Ishikawa (cell line): Measurements from ENCODE around the gene MAP10.

Experiments
- CEBPB ChIP-seq: IDR thresholded peaks from 2 replicates; pipeline ENCODE4 v1.6.1; 2012
- CREB1 ChIP-seq: IDR thresholded peaks from 2 replicates; pipeline ENCODE4 v1.6.1; 2012; ENCODE audit warnings: low read depth
- EGR1 ChIP-seq: IDR thresholded peaks from 2 replicates; pipeline ENCODE4 v1.6.1; 2012
- EP300 ChIP-seq: IDR thresholded peaks from 2 replicates; pipeline ENCODE4 v1.6.1; 2012; ENCODE audit warnings: borderline replicate concordance
- FOXM1 ChIP-seq: IDR thresholded peaks from 2 replicates; pipeline ENCODE4 v1.6.1; 2012; ENCODE audit warnings: low read depth, borderline replicate concordance
- NFIC ChIP-seq: IDR thresholded peaks from 2 replicates; pipeline ENCODE4 v1.6.1; 2012
- RAD21 ChIP-seq: IDR thresholded peaks from 2 replicates; pipeline ENCODE4 v1.6.1; 2012; ENCODE audit warnings: low read depth
- TAF1 ChIP-seq: IDR thresholded peaks from 2 replicates; pipeline ENCODE4 v1.6.1; 2012; ENCODE audit warnings: low read depth, mild to moderate bottlenecking
- TCF12 ChIP-seq: IDR thresholded peaks from 2 replicates; pipeline ENCODE4 v1.6.1; 2012; ENCODE audit warnings: low read depth
- TEAD4 ChIP-seq: IDR thresholded peaks from 2 replicates; pipeline ENCODE4 v1.6.1; 2012
- YY1 ChIP-seq: IDR thresholded peaks from 2 replicates; pipeline ENCODE4 v1.6.1; 2012; ENCODE audit warnings: low read depth
- ZBTB7A ChIP-seq: IDR thresholded peaks from 2 replicates; pipeline ENCODE4 v1.6.1; 2012; ENCODE audit warnings: low read depth
- TF ChIP-seq, protein P1 (sequence below): IDR thresholded peaks from 2 replicates; pipeline ENCODE4 v1.6.1; 2012
- TF ChIP-seq, protein P2 (sequence below): IDR thresholded peaks from 2 replicates; pipeline ENCODE4 v1.6.1; 2012; ENCODE audit warnings: low read depth, mild to moderate bottlenecking
- TF ChIP-seq, protein P3 (sequence below): IDR thresholded peaks from 2 replicates; pipeline ENCODE4 v1.6.1; 2012

MAP10 gene

DNA sequence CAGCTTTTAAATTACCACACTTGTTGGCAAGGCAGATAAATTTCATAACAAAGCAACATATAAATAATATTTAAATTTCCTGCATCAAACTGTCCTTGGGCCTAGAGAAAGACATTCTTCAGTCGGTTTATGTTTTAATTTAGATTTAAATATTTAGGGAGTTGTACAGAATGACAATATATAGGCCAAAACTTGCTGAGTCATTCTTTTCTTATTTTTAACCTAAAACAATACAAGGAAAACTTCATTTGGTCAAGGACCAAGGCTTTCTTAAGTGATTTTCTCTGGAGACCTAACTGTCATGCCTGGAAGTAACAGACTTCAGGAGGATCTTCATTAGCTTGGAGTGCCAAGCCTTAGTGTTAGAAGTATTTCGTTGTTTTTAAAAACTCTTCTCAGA lies 5.6 kb downstream of the MAP10 start:
- TF ChIP-seq, protein P1, sequence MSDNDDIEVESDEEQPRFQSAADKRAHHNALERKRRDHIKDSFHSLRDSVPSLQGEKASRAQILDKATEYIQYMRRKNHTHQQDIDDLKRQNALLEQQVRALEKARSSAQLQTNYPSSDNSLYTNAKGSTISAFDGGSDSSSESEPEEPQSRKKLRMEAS: no peak
- TF ChIP-seq EGR1: no peak

DNA sequence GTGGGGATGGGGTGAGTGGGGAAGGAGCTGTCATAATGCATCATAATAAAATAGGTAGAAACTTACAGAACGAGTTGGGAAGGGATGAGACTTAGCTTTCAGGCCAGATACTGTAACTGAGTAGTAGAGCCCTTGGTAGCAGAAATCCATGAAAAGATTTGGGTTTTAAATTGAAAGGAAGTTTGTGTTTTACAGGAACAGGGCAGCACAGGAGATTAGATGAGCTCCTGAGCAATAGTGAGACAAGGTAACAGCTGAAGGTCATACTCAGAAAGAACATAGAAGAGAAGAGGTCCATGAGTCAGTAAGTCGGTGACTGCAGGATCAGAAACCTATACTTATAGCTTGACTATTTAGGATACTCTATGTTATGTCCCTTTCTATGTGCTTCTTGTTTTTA lies 7.3 kb downstream of the MAP10 start:
- no peak for TF ChIP-seq RAD21
- no peak for TF ChIP-seq FOXM1
- TF ChIP-seq ZBTB7A: no peak
- TF ChIP-seq, protein P2, sequence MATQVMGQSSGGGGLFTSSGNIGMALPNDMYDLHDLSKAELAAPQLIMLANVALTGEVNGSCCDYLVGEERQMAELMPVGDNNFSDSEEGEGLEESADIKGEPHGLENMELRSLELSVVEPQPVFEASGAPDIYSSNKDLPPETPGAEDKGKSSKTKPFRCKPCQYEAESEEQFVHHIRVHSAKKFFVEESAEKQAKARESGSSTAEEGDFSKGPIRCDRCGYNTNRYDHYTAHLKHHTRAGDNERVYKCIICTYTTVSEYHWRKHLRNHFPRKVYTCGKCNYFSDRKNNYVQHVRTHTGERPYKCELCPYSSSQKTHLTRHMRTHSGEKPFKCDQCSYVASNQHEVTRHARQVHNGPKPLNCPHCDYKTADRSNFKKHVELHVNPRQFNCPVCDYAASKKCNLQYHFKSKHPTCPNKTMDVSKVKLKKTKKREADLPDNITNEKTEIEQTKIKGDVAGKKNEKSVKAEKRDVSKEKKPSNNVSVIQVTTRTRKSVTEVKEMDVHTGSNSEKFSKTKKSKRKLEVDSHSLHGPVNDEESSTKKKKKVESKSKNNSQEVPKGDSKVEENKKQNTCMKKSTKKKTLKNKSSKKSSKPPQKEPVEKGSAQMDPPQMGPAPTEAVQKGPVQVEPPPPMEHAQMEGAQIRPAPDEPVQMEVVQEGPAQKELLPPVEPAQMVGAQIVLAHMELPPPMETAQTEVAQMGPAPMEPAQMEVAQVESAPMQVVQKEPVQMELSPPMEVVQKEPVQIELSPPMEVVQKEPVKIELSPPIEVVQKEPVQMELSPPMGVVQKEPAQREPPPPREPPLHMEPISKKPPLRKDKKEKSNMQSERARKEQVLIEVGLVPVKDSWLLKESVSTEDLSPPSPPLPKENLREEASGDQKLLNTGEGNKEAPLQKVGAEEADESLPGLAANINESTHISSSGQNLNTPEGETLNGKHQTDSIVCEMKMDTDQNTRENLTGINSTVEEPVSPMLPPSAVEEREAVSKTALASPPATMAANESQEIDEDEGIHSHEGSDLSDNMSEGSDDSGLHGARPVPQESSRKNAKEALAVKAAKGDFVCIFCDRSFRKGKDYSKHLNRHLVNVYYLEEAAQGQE: no peak
- no peak for TF ChIP-seq EGR1
- no peak for TF ChIP-seq YY1
- TF ChIP-seq NFIC: no peak

DNA sequence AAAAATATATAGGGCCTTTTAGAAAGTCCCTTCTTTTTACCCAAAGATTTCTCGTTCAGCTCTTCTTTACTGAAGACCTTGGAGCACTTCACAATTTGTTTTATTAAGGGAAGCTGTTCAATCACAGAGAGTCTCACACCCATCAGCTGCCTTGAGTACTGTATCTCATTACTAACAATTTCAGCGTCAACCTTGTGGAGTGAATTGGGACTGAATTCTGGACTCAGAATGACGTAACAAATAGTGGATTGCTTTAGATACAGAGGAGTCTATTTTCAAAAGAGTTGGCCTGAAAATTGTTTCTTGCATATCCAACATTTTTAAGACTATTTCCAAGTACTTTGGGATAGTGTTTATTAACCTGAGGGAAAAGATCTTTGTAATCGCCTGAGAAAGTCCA lies 7.9 kb downstream of the MAP10 start:
- TF ChIP-seq, protein P3, sequence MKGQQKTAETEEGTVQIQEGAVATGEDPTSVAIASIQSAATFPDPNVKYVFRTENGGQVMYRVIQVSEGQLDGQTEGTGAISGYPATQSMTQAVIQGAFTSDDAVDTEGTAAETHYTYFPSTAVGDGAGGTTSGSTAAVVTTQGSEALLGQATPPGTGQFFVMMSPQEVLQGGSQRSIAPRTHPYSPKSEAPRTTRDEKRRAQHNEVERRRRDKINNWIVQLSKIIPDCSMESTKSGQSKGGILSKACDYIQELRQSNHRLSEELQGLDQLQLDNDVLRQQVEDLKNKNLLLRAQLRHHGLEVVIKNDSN: no peak
- TF ChIP-seq CREB1 (no peak), FOXM1 (no peak), ZBTB7A (no peak), RAD21 (no peak), CEBPB (no peak), TAF1 (no peak), NFIC (no peak), EP300 (no peak), TCF12 (no peak), YY1 (no peak), TEAD4 (no peak), EGR1 (no peak)
- TF ChIP-seq, protein P1: no peak
- TF ChIP-seq, protein P2: no peak

DNA sequence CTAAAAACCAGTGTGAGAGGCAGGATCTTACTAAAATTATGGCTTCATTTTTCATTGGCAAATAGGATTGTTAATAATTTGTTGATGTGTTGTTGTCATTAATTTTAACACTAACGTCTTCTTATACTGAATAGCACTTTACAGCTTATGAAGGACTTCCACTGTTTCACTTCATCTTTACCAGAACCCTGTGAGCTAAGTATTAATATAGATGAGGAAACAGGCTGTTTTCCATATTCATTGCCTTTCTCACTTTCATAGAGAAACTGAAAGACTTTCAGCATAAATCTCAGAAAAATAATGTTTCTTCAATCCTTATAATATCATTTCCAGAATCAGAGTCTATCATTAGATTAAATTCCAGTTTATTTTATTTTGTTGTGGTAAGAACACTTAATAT lies 8.5 kb downstream of the MAP10 start:
- TF ChIP-seq YY1 (no peak), CREB1 (no peak), ZBTB7A (no peak), TEAD4 (no peak), NFIC (no peak), EGR1 (no peak), FOXM1 (no peak), EP300 (no peak), CEBPB (no peak), TCF12 (no peak), TAF1 (no peak), RAD21 (no peak)
- TF ChIP-seq, protein P3: no peak
- TF ChIP-seq, protein P2: no peak
- TF ChIP-seq, protein P1: no peak

DNA sequence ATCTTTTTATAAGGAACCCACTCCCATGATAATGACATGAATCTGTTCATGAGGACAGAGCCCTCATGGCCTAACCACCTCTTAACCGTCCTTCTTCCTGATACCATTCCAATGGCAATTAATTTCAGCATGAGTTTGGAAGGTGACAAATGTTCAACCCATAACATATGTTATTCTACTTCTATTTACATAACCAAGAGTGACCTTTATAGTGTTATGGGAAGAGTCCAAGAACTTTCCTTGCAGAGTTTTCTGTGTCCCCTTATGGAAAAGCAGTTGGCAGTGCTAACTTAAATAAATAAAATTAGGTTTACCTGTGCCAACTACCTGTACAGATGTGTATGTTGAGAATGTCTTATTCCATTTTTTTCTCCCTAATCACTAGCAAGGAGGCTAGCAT lies 11.1 kb downstream of the MAP10 start:
- TF ChIP-seq, protein P2: no peak
- TF ChIP-seq TCF12 (no peak), RAD21 (no peak), FOXM1 (no peak), ZBTB7A (no peak), YY1 (no peak), EGR1 (no peak), EP300 (no peak), NFIC (no peak), CREB1 (no peak), CEBPB (no peak)
- TF ChIP-seq, protein P3: no peak
- TF ChIP-seq, protein P1: no peak
